ENCODE results near the gene C2orf92. TPM values are rescaled to one million over a fixed set of nuclear protein-coding genes. Genes with fewer than 3 reads are reported as not detected.

Gene C2orf92
- total RNA-seq, 1 experiment from 2014 or later, result 6.0 TPM

DNA sequence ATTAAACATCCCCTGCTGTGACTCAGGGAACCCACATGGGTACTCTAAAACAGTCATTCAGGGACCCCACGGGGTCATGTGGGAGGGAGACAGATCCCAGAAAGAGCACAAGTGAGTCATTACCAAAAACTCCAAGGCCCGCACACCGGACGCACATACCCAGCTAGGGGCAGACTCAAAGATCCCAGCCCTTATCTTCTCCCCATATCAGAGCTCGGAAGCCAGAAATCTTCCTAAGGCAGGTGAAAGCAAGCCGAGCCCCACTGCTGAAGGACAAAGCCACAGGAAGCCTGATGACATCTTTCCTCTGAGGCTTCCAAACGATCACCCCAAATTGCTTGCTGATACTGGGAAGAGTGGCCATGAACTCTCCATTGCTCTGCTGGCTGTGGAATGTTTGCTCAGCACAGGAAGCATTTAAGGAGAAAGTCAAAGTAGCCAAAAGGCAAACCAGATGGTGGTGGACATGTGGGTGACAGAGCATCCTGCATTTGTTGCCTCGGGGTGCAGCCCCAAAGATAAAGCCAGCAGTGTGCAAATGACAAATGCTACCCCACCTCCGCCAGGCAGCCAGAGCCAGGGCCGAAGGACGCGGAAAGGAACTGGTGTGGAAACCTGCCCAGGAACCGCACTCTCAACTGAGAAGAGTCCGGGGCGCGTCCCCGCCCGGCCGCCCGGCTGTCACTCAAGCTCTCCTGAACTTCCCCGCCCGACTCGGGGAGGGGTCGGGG is 6.5 kb upstream of the C2orf92 start:
- Histone ChIP-seq H3K27ac (ENCODE audit: low read length) (peak overlapping the region; percentile 49), H3K9me3 (ENCODE audit: control insufficient read depth, insufficient read depth, low read depth, low read length) (no peaks in the 10 kb centered on the region), H3K4me3 (ENCODE audit: low read depth in 2 of 2, low read length in 2 of 2) (peak overlapping the region; percentile 62 to 77), H3K4me1 (ENCODE audit: control insufficient read depth, insufficient read depth, low read length) (peaks cover 14% of the 10 kb centered on the region), H3K27me3 (ENCODE audit: control insufficient read depth, insufficient read depth, low read length) (no peaks in the 10 kb centered on the region), H3K36me3 (ENCODE audit: control insufficient read depth, insufficient read depth, low read length) (no peaks in the 10 kb centered on the region; the same call in 1 of the 2 replicates)
- in situ Hi-C loops (cut with HindIII; ENCODE audit: low pct_unique_long_range_greater_than_20kb, low sequenced_read_pairs), result no loop called here
- CTCF ChIA-PET, result interaction anchor here (1.6 kb wide), 1 partner anchor 37 kb away, joined by 5 read pairs; no protein-coding TSS in a partner anchor
- DNase-seq (ENCODE audit: low read depth, low spot score), result peak; percentile 25
- ATAC-seq, result peak; percentile 68
- intact Hi-C loops (cut with micrococcal nuclease; ENCODE audit: unreplicated experiment), result no loop called here
- no TSS peak for BruUV-seq (replicated peaks)
- TF ChIP-seq POLR2AphosphoS5 (IDR thresholded peaks at IDR 0.05; ENCODE audit: low read depth, low read length) (no peak), SIN3A (IDR thresholded peaks at IDR 0.05; ENCODE audit: borderline replicate concordance, insufficient read depth, low read depth, low read length) (no peak), TCF7L2 (IDR thresholded peaks at IDR 0.05; ENCODE audit: low read depth, low read length) (no peak)
- TF ChIP-seq, protein P1, sequence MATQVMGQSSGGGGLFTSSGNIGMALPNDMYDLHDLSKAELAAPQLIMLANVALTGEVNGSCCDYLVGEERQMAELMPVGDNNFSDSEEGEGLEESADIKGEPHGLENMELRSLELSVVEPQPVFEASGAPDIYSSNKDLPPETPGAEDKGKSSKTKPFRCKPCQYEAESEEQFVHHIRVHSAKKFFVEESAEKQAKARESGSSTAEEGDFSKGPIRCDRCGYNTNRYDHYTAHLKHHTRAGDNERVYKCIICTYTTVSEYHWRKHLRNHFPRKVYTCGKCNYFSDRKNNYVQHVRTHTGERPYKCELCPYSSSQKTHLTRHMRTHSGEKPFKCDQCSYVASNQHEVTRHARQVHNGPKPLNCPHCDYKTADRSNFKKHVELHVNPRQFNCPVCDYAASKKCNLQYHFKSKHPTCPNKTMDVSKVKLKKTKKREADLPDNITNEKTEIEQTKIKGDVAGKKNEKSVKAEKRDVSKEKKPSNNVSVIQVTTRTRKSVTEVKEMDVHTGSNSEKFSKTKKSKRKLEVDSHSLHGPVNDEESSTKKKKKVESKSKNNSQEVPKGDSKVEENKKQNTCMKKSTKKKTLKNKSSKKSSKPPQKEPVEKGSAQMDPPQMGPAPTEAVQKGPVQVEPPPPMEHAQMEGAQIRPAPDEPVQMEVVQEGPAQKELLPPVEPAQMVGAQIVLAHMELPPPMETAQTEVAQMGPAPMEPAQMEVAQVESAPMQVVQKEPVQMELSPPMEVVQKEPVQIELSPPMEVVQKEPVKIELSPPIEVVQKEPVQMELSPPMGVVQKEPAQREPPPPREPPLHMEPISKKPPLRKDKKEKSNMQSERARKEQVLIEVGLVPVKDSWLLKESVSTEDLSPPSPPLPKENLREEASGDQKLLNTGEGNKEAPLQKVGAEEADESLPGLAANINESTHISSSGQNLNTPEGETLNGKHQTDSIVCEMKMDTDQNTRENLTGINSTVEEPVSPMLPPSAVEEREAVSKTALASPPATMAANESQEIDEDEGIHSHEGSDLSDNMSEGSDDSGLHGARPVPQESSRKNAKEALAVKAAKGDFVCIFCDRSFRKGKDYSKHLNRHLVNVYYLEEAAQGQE (IDR thresholded peaks at IDR 0.05; ENCODE audit: insufficient read depth in 1 of 2, low read depth in 2 of 2, low read length in 1 of 2), result no peak
- TF ChIP-seq, protein P2, sequence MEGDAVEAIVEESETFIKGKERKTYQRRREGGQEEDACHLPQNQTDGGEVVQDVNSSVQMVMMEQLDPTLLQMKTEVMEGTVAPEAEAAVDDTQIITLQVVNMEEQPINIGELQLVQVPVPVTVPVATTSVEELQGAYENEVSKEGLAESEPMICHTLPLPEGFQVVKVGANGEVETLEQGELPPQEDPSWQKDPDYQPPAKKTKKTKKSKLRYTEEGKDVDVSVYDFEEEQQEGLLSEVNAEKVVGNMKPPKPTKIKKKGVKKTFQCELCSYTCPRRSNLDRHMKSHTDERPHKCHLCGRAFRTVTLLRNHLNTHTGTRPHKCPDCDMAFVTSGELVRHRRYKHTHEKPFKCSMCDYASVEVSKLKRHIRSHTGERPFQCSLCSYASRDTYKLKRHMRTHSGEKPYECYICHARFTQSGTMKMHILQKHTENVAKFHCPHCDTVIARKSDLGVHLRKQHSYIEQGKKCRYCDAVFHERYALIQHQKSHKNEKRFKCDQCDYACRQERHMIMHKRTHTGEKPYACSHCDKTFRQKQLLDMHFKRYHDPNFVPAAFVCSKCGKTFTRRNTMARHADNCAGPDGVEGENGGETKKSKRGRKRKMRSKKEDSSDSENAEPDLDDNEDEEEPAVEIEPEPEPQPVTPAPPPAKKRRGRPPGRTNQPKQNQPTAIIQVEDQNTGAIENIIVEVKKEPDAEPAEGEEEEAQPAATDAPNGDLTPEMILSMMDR (IDR thresholded peaks at IDR 0.05), result no peak
- POLR2A ChIA-PET, result interaction anchor here (0.6 to 1.5 kb wide), 3 partner anchors 12 to 122 kb away, joined by 4 to 12 read pairs (median 4); partner anchors contain the start of gene COX5B

DNA sequence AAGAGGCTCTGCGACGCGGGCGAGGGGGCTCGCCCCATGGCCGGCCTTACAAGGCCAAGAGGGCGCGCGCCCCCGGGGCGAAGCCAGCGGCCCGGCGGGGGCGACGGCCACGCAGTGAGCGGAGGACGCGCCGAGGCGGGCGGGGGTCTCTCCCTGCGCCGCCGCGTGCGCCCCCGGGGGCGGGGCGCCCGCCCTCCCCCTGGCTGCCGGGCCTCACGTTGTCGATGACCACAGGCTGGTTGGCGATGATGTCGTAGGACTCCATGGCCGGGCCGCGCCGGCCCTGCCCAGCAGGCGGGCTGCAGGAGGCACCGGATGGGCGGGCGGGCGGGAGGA is 5.9 kb upstream of the C2orf92 start:
- H3K36me3 ChIP-seq (ENCODE audit: control insufficient read depth, insufficient read depth, low read length), result no peaks in the 10 kb centered on the region; the same call in 1 of the 2 replicates

More for the DNA sequence above, 5.9 kb upstream of the C2orf92 start:
- POLR2A ChIA-PET, result interaction anchor here (0.6 kb wide), 1 partner anchor 13 kb away, joined by 4 read pairs; no protein-coding TSS in a partner anchor
- H3K4me1 ChIP-seq (ENCODE audit: control insufficient read depth, insufficient read depth, low read length), result peaks cover 14% of the 10 kb centered on the region
- intact Hi-C loops (cut with micrococcal nuclease; ENCODE audit: unreplicated experiment) (no loop called here), in situ Hi-C loops (cut with HindIII; ENCODE audit: low pct_unique_long_range_greater_than_20kb, low sequenced_read_pairs) (no loop called here)
- no peaks in the 10 kb centered on the region for H3K27me3 ChIP-seq (ENCODE audit: control insufficient read depth, insufficient read depth, low read length)
- peak overlapping the region; percentile 49 for H3K27ac ChIP-seq (ENCODE audit: low read length)
- no peaks in the 10 kb centered on the region for H3K9me3 ChIP-seq (ENCODE audit: control insufficient read depth, insufficient read depth, low read depth, low read length)
- BruUV-seq (replicated peaks), result no TSS peak
- ATAC-seq (no peak), DNase-seq (ENCODE audit: low read depth, low spot score) (no peak)
- H3K4me3 ChIP-seq (ENCODE audit: low read depth in 2 of 2, low read length in 2 of 2), result peak overlapping the region; percentile 62 to 77
- CTCF ChIA-PET, result interaction anchor here (0.7 to 1.6 kb wide), 3 partner anchors 12 to 46 kb away, joined by 3 to 5 read pairs (median 3); no protein-coding TSS in a partner anchor
- TF ChIP-seq SIN3A (IDR thresholded peaks at IDR 0.05; ENCODE audit: borderline replicate concordance, insufficient read depth, low read depth, low read length) (no peak), POLR2AphosphoS5 (IDR thresholded peaks at IDR 0.05; ENCODE audit: low read depth, low read length) (no peak), TCF7L2 (IDR thresholded peaks at IDR 0.05; ENCODE audit: low read depth, low read length) (no peak)
- TF ChIP-seq, protein P1 (IDR thresholded peaks at IDR 0.05; ENCODE audit: insufficient read depth in 1 of 2, low read depth in 2 of 2, low read length in 1 of 2), result no peak
- TF ChIP-seq, protein P2 (IDR thresholded peaks at IDR 0.05), result no peak
